ENCODE results near the gene CHN2. TPM values are rescaled to one million over a fixed set of nuclear protein-coding genes. Genes with fewer than 3 reads are reported as not detected.
"Not testable (repeated sequence)": the region's sequence is repeated elsewhere in the genome, so short reads cannot be mapped to it uniquely, and the experiment has no call there.

CHN2 gene
- total RNA-seq, 1 donor from 2014 or later, result 0.73 TPM

DNA sequence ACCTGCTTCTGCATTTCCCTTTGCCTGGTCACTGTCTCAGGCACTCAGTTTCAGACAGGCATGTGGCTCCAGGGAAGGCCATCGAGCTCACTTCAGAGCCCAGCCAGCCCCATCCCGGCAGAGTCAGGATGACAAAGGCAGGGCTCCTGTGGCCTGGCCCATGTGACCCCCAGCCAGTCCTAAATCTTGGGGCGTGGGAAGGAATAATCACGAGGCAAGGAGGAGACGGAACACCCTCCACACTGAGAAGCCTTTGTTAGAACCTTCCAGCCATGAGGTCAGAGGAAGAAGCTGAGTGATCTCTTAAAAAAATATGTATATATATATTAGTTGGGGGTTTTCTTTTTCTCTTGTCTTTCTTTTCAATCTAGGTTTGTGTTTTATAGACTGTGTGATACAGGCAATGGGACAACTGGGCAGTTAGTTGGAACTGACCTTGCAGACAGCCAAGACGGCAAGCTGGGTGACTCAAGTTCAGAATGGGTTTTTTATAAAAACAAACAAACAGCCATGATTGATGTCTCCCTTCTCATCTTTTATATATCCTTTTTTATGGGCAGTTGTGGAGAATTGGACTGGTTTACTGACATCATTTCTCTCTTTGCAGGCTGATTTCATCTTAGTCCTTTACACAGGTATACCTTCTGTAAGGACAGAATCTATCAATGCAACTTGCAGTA, 60.8 kb downstream of the CHN2 start:
- DNase-seq (ENCODE audit: low spot score), result no peak
- Mint-ChIP-seq H3K36me3 (ENCODE audit: low read depth) (no peaks in the 10 kb centered on the region), H3K4me1 (ENCODE audit: low read depth) (no peaks in the 10 kb centered on the region), H3K27ac (no peak overlapping the region), H3K9me3 (no peaks in the 10 kb centered on the region), H3K4me3 (ENCODE audit: low read depth) (no peak overlapping the region), H3K27me3 (ENCODE audit: low read depth) (peaks cover 28% of the 10 kb centered on the region)
- intact Hi-C loops (cut with micrococcal nuclease), result no loop called here

- Mint-ChIP-seq H3K27ac (no peak overlapping the region), H3K4me3 (ENCODE audit: low read depth) (no peak overlapping the region), H3K36me3 (ENCODE audit: low read depth) (no peaks in the 10 kb centered on the region), H3K4me1 (ENCODE audit: low read depth) (no peaks in the 10 kb centered on the region), H3K27me3 (ENCODE audit: low read depth) (peaks cover 30% of the 10 kb centered on the region), H3K9me3 (no peaks in the 10 kb centered on the region)
- intact Hi-C loops (cut with micrococcal nuclease), result no loop called here
- DNase-seq (ENCODE audit: low spot score), result no peak
Observed at GRCh38 chr7:29255906-29256692, 61.5 kb downstream of the CHN2 start.

GRCh38 chr7:29256693-29257002, 62.1 kb downstream of the CHN2 start:
- peaks cover 34% of the 10 kb centered on the region for H3K27me3 Mint-ChIP-seq (ENCODE audit: low read depth)

DNA sequence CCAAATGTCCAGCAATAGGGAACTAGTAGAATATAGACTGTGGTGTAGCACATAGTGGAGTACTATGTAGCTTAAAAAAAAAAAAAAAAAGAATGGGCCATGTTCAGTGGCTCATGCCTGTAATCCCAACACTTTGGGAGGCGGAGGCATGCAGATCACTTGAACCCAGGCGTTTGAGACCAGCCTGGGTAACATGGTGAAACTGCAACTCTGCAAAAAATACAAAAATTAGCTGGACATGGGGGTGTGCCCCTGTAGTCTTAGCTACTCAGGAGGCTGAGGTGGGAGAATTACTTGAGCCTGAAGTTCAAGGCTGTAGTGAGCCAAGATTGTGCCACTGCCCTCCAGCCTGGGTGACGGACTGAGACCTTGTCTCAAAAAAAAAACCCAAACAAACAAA, 64.4 kb downstream of the CHN2 start:
- H3K27me3 Mint-ChIP-seq (ENCODE audit: low read depth), result peaks cover 34% of the 10 kb centered on the region
- DNase-seq (ENCODE audit: low spot score), result no peak
- H3K9me3 Mint-ChIP-seq, result peaks cover 7% of the 10 kb centered on the region
- no peak overlapping the region for H3K4me3 Mint-ChIP-seq (ENCODE audit: low read depth)
- intact Hi-C loops (cut with micrococcal nuclease), result no loop called here
- H3K27ac Mint-ChIP-seq, result no peak overlapping the region
- no peaks in the 10 kb centered on the region for H3K36me3 Mint-ChIP-seq (ENCODE audit: low read depth)
- no peaks in the 10 kb centered on the region for H3K4me1 Mint-ChIP-seq (ENCODE audit: low read depth)

More at GRCh38 chr7:29256693-29257002, 62.1 kb downstream of the CHN2 start:
- Mint-ChIP-seq H3K4me3 (ENCODE audit: low read depth) (no peak overlapping the region), H3K36me3 (ENCODE audit: low read depth) (no peaks in the 10 kb centered on the region), H3K4me1 (ENCODE audit: low read depth) (no peaks in the 10 kb centered on the region), H3K9me3 (no peaks in the 10 kb centered on the region), H3K27ac (no peak overlapping the region)
- no peak for DNase-seq (ENCODE audit: low spot score)
- intact Hi-C loops (cut with micrococcal nuclease), result no loop called here

DNA sequence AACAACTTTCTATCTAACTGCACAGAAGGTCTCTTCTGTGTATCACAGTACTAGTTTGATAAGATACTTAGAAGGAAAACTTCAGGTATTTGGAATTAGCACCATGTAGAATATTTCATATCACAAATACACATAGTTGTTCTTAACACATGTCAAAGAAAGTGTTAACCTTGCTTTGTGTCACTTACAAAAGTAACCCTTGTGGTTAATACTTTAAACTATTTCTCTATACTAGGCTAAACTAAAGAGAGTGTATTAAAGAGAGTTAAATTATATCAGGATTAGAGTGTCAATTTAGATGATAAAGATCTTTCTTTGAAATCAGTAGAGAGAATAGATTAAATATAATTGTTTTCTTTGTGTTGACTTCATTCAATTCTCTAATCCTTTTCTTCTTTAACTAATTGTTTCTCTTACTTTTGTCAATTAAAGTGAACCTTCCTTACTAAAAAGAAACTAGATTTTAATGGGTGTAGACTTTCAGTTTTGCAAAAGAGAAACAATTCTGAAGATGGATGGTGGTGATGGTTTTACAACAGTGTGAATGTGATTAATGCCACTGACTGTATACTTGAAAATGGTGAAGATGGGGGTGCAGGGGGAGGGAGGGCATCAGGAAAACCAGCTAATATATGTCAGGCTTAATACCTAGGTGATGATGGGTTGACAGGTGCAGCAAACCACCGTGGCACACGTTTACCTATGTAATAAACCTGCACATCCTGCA, 67.8 kb downstream of the CHN2 start:
- DNase-seq (ENCODE audit: low spot score), result no peak
- peaks cover 23% of the 10 kb centered on the region for H3K9me3 Mint-ChIP-seq
- peaks cover 17% of the 10 kb centered on the region for H3K27me3 Mint-ChIP-seq (ENCODE audit: low read depth)
- H3K4me1 Mint-ChIP-seq (ENCODE audit: low read depth), result peaks cover 10% of the 10 kb centered on the region
- no peak overlapping the region for H3K4me3 Mint-ChIP-seq (ENCODE audit: low read depth)
- intact Hi-C loops (cut with micrococcal nuclease), result no loop called here
- H3K36me3 Mint-ChIP-seq (ENCODE audit: low read depth), result peaks cover 6% of the 10 kb centered on the region
- no peak overlapping the region for H3K27ac Mint-ChIP-seq

- H3K4me3 Mint-ChIP-seq (ENCODE audit: low read depth); intact Hi-C loops (cut with micrococcal nuclease); H3K27ac Mint-ChIP-seq; H3K36me3 Mint-ChIP-seq (ENCODE audit: low read depth); DNase-seq (ENCODE audit: low spot score): not testable (repeated sequence)
- peaks cover 11% of the 10 kb centered on the region for H3K27me3 Mint-ChIP-seq (ENCODE audit: low read depth)
- H3K4me1 Mint-ChIP-seq (ENCODE audit: low read depth), result peaks cover 14% of the 10 kb centered on the region
- peaks cover 23% of the 10 kb centered on the region for H3K9me3 Mint-ChIP-seq
Observed at GRCh38 chr7:29263601-29264207, 69.1 kb downstream of the CHN2 start.

GRCh38 chr7:29265208-29265923, 70.8 kb downstream of the CHN2 start:
- Mint-ChIP-seq H3K4me1 (ENCODE audit: low read depth) (peaks cover 16% of the 10 kb centered on the region), H3K27me3 (ENCODE audit: low read depth) (peaks cover 20% of the 10 kb centered on the region), H3K4me3 (ENCODE audit: low read depth) (no peak overlapping the region), H3K27ac (no peak overlapping the region), H3K36me3 (ENCODE audit: low read depth) (peaks cover 6% of the 10 kb centered on the region), H3K9me3 (peaks cover 23% of the 10 kb centered on the region)
- DNase-seq (ENCODE audit: low spot score), result no peak
- intact Hi-C loops (cut with micrococcal nuclease), result no loop called here

DNA sequence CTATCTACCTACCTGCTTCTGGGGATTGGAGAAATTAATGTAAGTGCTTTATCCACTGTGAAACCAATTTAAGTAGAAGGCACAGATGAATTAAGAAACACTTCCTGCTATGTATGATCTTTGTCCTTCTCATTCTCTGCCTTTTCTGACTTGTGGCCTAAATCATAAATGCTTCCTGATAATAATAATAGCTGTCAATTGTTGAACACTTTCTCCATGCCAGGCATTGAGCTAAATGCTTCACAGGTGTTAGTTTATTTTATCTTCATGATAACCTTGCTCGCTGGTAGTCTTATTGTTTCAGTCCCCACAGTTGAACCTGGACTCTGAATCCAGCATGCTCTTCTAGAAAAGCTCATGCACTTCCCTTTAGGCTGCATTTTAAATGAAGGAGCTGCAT, 75.4 kb downstream of the CHN2 start:
- no peak for DNase-seq (ENCODE audit: low spot score)
- Mint-ChIP-seq H3K4me3 (ENCODE audit: low read depth) (no peak overlapping the region), H3K4me1 (ENCODE audit: low read depth) (peaks cover 46% of the 10 kb centered on the region), H3K27me3 (ENCODE audit: low read depth) (peaks cover 29% of the 10 kb centered on the region), H3K9me3 (peaks cover 9% of the 10 kb centered on the region), H3K27ac (no peak overlapping the region), H3K36me3 (ENCODE audit: low read depth) (peaks cover 6% of the 10 kb centered on the region)
- intact Hi-C loops (cut with micrococcal nuclease), result loop anchor here (2.0 to 10.0 kb wide), 2 partner anchors 15 to 95 kb away; no protein-coding TSS in a partner anchor

DNA sequence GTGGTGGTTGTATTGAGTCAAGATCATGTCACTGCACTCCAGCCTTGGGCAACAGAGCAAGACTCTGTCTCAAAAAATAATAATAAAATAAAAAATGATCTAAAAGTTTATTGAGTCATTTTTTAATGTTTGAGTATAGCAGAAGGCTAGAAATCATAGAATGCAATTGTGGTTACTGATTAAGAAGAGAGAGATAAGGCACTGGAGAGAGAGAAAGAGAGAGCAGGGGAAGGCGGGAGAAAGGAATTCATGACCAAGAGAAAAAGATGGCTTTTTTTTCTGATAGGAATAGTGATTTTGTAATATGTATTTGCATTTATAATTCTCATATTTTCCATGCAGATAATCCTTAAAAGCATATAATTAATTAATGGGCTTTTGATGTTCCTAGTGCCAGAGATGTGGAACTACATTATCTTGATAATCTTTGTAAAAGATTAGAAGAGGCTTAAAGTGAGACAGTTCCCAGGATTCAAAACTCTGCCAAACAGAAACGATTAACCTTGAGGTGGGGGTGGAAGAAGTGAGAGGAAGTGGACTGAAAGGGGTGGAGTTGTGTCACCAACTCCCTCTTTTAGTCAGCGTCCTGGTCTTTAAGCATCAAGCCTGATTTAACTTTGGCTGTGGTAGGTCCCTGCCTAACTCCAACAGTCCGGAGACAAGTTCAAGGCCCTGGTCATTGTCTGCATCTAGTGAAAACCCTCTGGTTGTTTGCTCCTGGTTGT, 76.2 kb downstream of the CHN2 start:
- Mint-ChIP-seq H3K4me1 (ENCODE audit: low read depth) (peaks cover 39% of the 10 kb centered on the region), H3K27me3 (ENCODE audit: low read depth) (peaks cover 26% of the 10 kb centered on the region), H3K36me3 (ENCODE audit: low read depth) (no peaks in the 10 kb centered on the region), H3K27ac (no peak overlapping the region), H3K4me3 (ENCODE audit: low read depth) (no peak overlapping the region), H3K9me3 (peaks cover under 1% of the 10 kb centered on the region)
- intact Hi-C loops (cut with micrococcal nuclease), result loop anchor here (2.0 to 10.0 kb wide), 2 partner anchors 14 to 96 kb away; no protein-coding TSS in a partner anchor
- DNase-seq (ENCODE audit: low spot score), result no peak

DNA sequence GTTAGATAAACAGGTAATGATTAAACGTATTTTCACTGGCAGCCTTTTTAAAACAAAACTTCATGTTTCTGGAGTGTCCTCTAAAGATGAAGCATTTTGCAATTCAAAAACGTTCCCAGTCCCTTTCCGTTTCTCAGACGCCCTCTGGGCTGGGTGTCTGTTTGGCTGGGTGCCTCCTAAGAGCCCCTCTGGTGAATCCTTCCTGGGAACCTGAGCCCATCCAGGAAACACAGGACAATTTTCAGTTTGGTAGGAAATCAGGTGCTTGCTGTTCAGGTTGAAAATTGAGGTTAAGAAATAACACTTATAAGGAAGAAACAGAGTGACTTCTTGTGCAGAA, 76.7 kb downstream of the CHN2 start:
- H3K27ac Mint-ChIP-seq, result no peak overlapping the region
- H3K9me3 Mint-ChIP-seq, result no peaks in the 10 kb centered on the region
- H3K36me3 Mint-ChIP-seq (ENCODE audit: low read depth), result no peaks in the 10 kb centered on the region
- H3K4me1 Mint-ChIP-seq (ENCODE audit: low read depth), result peaks cover 40% of the 10 kb centered on the region
- no peak overlapping the region for H3K4me3 Mint-ChIP-seq (ENCODE audit: low read depth)
- no peak for DNase-seq (ENCODE audit: low spot score)
- H3K27me3 Mint-ChIP-seq (ENCODE audit: low read depth), result peaks cover 29% of the 10 kb centered on the region
- intact Hi-C loops (cut with micrococcal nuclease), result loop anchor here (2.0 to 10.0 kb wide), 2 partner anchors 14 to 96 kb away; no protein-coding TSS in a partner anchor

DNA sequence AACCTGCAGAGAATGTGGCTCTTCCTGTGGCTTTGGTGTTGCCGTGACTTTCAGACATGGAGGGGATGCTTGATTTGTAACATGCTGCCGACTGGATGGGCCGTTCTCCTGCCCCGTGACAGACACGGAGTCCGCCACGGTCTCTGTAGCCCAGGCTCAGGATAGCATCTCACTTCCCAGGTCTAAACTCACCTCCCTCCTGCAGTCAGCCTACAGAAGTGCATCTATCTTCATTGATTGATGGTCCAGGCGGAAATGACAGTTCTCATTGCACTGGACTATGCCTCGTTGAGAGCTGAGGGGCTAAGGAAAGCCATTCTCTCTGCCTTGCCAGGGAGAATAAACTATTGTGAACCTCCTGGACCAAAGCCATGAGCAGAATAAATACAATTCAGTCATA, 77.5 kb downstream of the CHN2 start:
- no peaks in the 10 kb centered on the region for H3K36me3 Mint-ChIP-seq (ENCODE audit: low read depth)
- peaks cover 29% of the 10 kb centered on the region for H3K27me3 Mint-ChIP-seq (ENCODE audit: low read depth)
- H3K27ac Mint-ChIP-seq, result no peak overlapping the region
- intact Hi-C loops (cut with micrococcal nuclease), result loop anchor here (10.0 kb wide), 1 partner anchor 97 kb away; no protein-coding TSS in a partner anchor
- no peaks in the 10 kb centered on the region for H3K9me3 Mint-ChIP-seq
- H3K4me3 Mint-ChIP-seq (ENCODE audit: low read depth), result no peak overlapping the region
- peaks cover 44% of the 10 kb centered on the region for H3K4me1 Mint-ChIP-seq (ENCODE audit: low read depth)
- no peak for DNase-seq (ENCODE audit: low spot score)
